OCI-LY3 (cell line): ENCODE measurements around the gene ARG2.
"Not testable (repeated sequence)": the region's sequence is repeated elsewhere in the genome, so short reads cannot be mapped to it uniquely, and the experiment has no call there.

Experiments
- CTCF ChIP-seq: fragments of 200-600, 300-600 bp; sonication (generic); IDR thresholded peaks from 2 replicates; pipeline ENCODE4 v1.5.1; 2014; ENCODE audit warnings: antibody characterized with exemption, low read length, low read depth
- EZH2phosphoT487 ChIP-seq: fragments of 200-600 bp; shearing (Covaris generic); IDR thresholded peaks from 2 replicates; pipeline ENCODE4 v1.6.1; 2018; ENCODE audit warnings: antibody characterized with exemption, mixed run types, low read depth

- TF ChIP-seq CTCF, EZH2phosphoT487: not testable (repeated sequence)
Observed at GRCh38 chr14:67626131-67626530, 6.4 kb downstream of the ARG2 start.
